ENCODE results near the gene PAX5.
"Not testable (repeated sequence)": the region's sequence is repeated elsewhere in the genome, so short reads cannot be mapped to it uniquely, and the experiment has no call there.

PAX5 gene

GRCh38 chr9:37061768-37062167 is 27.7 kb upstream of the PAX5 start:
- no peaks in the 10 kb centered on the region for H3K9me3 ChIP-seq (ENCODE audit: control insufficient read depth, insufficient read depth, low read length)
- peaks cover 45% of the 10 kb centered on the region for H3K4me1 ChIP-seq (ENCODE audit: control insufficient read depth, low read length)
- no peak for TF ChIP-seq CTCF (IDR thresholded peaks at IDR 0.05; ENCODE audit: low read depth, low read length, poor library complexity, severe bottlenecking)
- TF ChIP-seq EZH2phosphoT487 (IDR thresholded peaks at IDR 0.05; ENCODE audit: borderline replicate concordance, low read length) = no peak
- H3K4me3 ChIP-seq (ENCODE audit: low read length) = no peak overlapping the region
- H3F3A ChIP-seq (ENCODE audit: control insufficient read depth, insufficient read depth) = peaks cover 19% of the 10 kb centered on the region; the same call in 1 of the 2 replicates
- no peaks in the 10 kb centered on the region for H3K27me3 ChIP-seq (ENCODE audit: control insufficient read depth, low read length)
- H3K27ac ChIP-seq (ENCODE audit: low read depth, low read length) = no peak overlapping the region
- H3K79me2 ChIP-seq (ENCODE audit: control insufficient read depth, low read length) = no peaks in the 10 kb centered on the region
- no peaks in the 10 kb centered on the region for H3K9me2 ChIP-seq (replicated peaks; ENCODE audit: control insufficient read depth, low read length)
- H4K20me1 ChIP-seq (ENCODE audit: control insufficient read depth, insufficient read depth, low read depth, low read length) = no peaks in the 10 kb centered on the region
- no peak overlapping the region for H3K4me2 ChIP-seq (ENCODE audit: low read length)
- no peaks in the 10 kb centered on the region for H3K36me3 ChIP-seq (ENCODE audit: control insufficient read depth, low read length)

DNA sequence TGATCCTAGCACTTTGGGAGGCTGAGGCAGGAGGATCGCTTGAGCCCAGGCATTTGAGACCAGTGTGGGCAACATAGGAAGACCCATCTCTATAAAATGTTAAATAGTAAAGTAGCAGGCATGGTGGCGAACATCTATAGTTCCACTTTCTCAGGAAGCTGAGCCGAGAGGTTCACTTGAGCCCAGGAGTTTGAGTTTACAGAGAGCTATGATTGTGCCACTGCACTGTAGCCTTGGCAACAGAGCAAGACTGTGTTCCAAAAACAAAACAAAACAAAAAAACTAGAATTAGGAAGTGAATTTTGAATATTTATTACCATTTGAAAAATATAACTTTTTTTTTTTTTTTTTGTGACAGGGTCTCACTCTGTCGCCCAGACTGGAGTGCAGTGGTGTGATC is 26.8 kb upstream of the PAX5 start:
- Histone ChIP-seq H3K27ac (ENCODE audit: low read depth, low read length) (no peak overlapping the region), H3K4me3 (ENCODE audit: low read length) (no peak overlapping the region), H3K36me3 (ENCODE audit: control insufficient read depth, low read length) (no peaks in the 10 kb centered on the region), H3K4me1 (ENCODE audit: control insufficient read depth, low read length) (peaks cover 35% of the 10 kb centered on the region), H3K9me2 (replicated peaks; ENCODE audit: control insufficient read depth, low read length) (no peaks in the 10 kb centered on the region), H3F3A (ENCODE audit: control insufficient read depth, insufficient read depth) (peaks cover 18% of the 10 kb centered on the region; the same call in 1 of the 2 replicates), H3K27me3 (ENCODE audit: control insufficient read depth, low read length) (no peaks in the 10 kb centered on the region), H3K79me2 (ENCODE audit: control insufficient read depth, low read length) (no peaks in the 10 kb centered on the region), H3K9me3 (ENCODE audit: control insufficient read depth, insufficient read depth, low read length) (no peaks in the 10 kb centered on the region), H4K20me1 (ENCODE audit: control insufficient read depth, insufficient read depth, low read depth, low read length) (no peaks in the 10 kb centered on the region), H3K4me2 (ENCODE audit: low read length) (0 out of 2 replicates have a peak overlapping the region, but pooled peaks have one; percentile 12)
- TF ChIP-seq EZH2phosphoT487 (IDR thresholded peaks at IDR 0.05; ENCODE audit: borderline replicate concordance, low read length) = no peak
- no peak for TF ChIP-seq CTCF (IDR thresholded peaks at IDR 0.05; ENCODE audit: low read depth, low read length, poor library complexity, severe bottlenecking)

- no peak overlapping the region for H3K4me3 ChIP-seq (ENCODE audit: low read length)
- H3K9me3 ChIP-seq (ENCODE audit: control insufficient read depth, insufficient read depth, low read length) = no peaks in the 10 kb centered on the region
- H3K79me2 ChIP-seq (ENCODE audit: control insufficient read depth, low read length) = no peaks in the 10 kb centered on the region
- H3K4me1 ChIP-seq (ENCODE audit: control insufficient read depth, low read length) = peaks cover 23% of the 10 kb centered on the region
- no peaks in the 10 kb centered on the region for H3K27me3 ChIP-seq (ENCODE audit: control insufficient read depth, low read length)
- H3K9me2 ChIP-seq (replicated peaks; ENCODE audit: control insufficient read depth, low read length) = no peaks in the 10 kb centered on the region
- no peak overlapping the region for H3K27ac ChIP-seq (ENCODE audit: low read depth, low read length)
- 0 out of 2 replicates have a peak, but pooled peaks cover 3% of the 10 kb centered on the region for H3F3A ChIP-seq (ENCODE audit: control insufficient read depth, insufficient read depth)
- TF ChIP-seq EZH2phosphoT487 (IDR thresholded peaks at IDR 0.05; ENCODE audit: borderline replicate concordance, low read length) (no peak), CTCF (IDR thresholded peaks at IDR 0.05; ENCODE audit: low read depth, low read length, poor library complexity, severe bottlenecking) (no peak)
- H3K36me3 ChIP-seq (ENCODE audit: control insufficient read depth, low read length) = no peaks in the 10 kb centered on the region
- no peak overlapping the region for H3K4me2 ChIP-seq (ENCODE audit: low read length)
- H4K20me1 ChIP-seq (ENCODE audit: control insufficient read depth, insufficient read depth, low read depth, low read length) = no peaks in the 10 kb centered on the region
These were observed 22.2 kb upstream of the PAX5 start for GRCh38 chr9:37056046-37056920.

- H3K36me3 ChIP-seq (ENCODE audit: control insufficient read depth, low read length); H3K27ac ChIP-seq (ENCODE audit: low read depth, low read length); H3K27me3 ChIP-seq (ENCODE audit: control insufficient read depth, low read length); H4K20me1 ChIP-seq (ENCODE audit: control insufficient read depth, insufficient read depth, low read depth, low read length); H3K9me2 ChIP-seq (replicated peaks; ENCODE audit: control insufficient read depth, low read length); H3K79me2 ChIP-seq (ENCODE audit: control insufficient read depth, low read length); H3K9me3 ChIP-seq (ENCODE audit: control insufficient read depth, insufficient read depth, low read length); H3F3A ChIP-seq (ENCODE audit: control insufficient read depth, insufficient read depth): not testable (repeated sequence)
- H3K4me3 ChIP-seq (ENCODE audit: low read length) = peak overlapping the region; percentile 33
- H3K4me1 ChIP-seq (ENCODE audit: control insufficient read depth, low read length) = peaks cover 18% of the 10 kb centered on the region
- peak overlapping the region; percentile 54 for H3K4me2 ChIP-seq (ENCODE audit: low read length)
These were observed 20.3 kb upstream of the PAX5 start for GRCh38 chr9:37054363-37054720.

All from DOHH2 (cell line).